K562 (cell line): ENCODE results near the gene POLRMT. TPM values are rescaled to one million over a fixed set of nuclear protein-coding genes. Genes with fewer than 3 reads are reported as not detected.
A peak's percentile ranks its signal among the peaks of the same experiment; 100 is the strongest.

Experiments used
- ARID1B ChIP-seq: fragments of 450-650 bp; IDR thresholded peaks from 2 replicates; pipeline ENCODE4 v1.6.1; 2016; ENCODE audit warnings: antibody characterized with exemption, mild to moderate bottlenecking, inconsistent platforms
- BRD4 ChIP-seq: fragments of 200-600 bp; sonication (generic); IDR thresholded peaks from 2 replicates; pipeline ENCODE4 v1.6.1; 2017; ENCODE audit warnings: inconsistent platforms
- E2F3 ChIP-seq: fragments of 250-450 bp; sonication (Bioruptor Pico); IDR thresholded peaks from 2 replicates; pipeline ENCODE4 v1.4.0; 2020; ENCODE audit warnings: mild to moderate bottlenecking
- HMG20A ChIP-seq: fragments of 450-650 bp; formaldehyde crosslinking; conservative IDR thresholded peaks from 2 replicates; pipeline ENCODE4 v1.4.0; 2020; ENCODE audit warnings: mild to moderate bottlenecking, mixed read lengths
- MAFF ChIP-seq: IDR thresholded peaks from 2 replicates; pipeline ENCODE4 v1.6.1; 2012; ENCODE audit warnings: low read length, improper control_type of control experiment
- MED1 ChIP-seq: sonication (generic); formaldehyde crosslinking; IDR thresholded peaks from 2 replicates; pipeline ENCODE4 v1.8.1; 2023; ENCODE audit warnings: missing genetic modification reagents, borderline replicate concordance
- MYBL2 ChIP-seq, 2 experiments: fragments of 450-650 bp in 1 of 2; sonication (generic) in 1 of 2; formaldehyde crosslinking in 1 of 2; IDR thresholded peaks; 2 replicates each; pipeline versions ENCODE4 v1.6.1 to v1.8.1; 2017 to 2022; ENCODE audit warnings: borderline replicate concordance in 1 of 2, inconsistent platforms in 1 of 2, low read depth in 1 of 2, mild to moderate bottlenecking in 1 of 2, missing genetic modification reagents in 1 of 2, moderate library complexity in 1 of 2
- PURB ChIP-seq: sonication (generic); formaldehyde crosslinking; IDR thresholded peaks from 2 replicates; pipeline ENCODE4 v1.9.0; 2021; ENCODE audit warnings: low read depth, mild to moderate bottlenecking, missing genetic modification reagents
- SAFB ChIP-seq: fragments of 200-400 bp; formaldehyde crosslinking; IDR thresholded peaks from 2 replicates; pipeline ENCODE4 v1.6.1; 2017; ENCODE audit warnings: low read depth, low read length, borderline replicate concordance
- SP1 ChIP-seq: sonication (generic); formaldehyde crosslinking; IDR thresholded peaks from 2 replicates; pipeline ENCODE4 v1.8.1; 2022; ENCODE audit warnings: mild to moderate bottlenecking, missing genetic modification reagents
- STAT5B ChIP-seq: fragments of 250-450 bp; sonication (Bioruptor Pico); IDR thresholded peaks from 2 replicates; pipeline ENCODE4 v1.8.0; 2021; ENCODE audit warnings: mild to moderate bottlenecking, inconsistent platforms
- ZFPM2 ChIP-seq: fragments of 250-450 bp; sonication (Bioruptor Pico); IDR thresholded peaks from 2 replicates; pipeline ENCODE4 v1.5.1; 2022; ENCODE audit warnings: mild to moderate bottlenecking
- ZNF24 ChIP-seq: fragments of 450-650 bp; IDR thresholded peaks from 2 replicates; pipeline ENCODE4 v1.6.1; 2016
- ZNF316 ChIP-seq: fragments of 450-650 bp; IDR thresholded peaks from 2 replicates; pipeline ENCODE4 v1.6.1; 2016
- ZNF408 ChIP-seq: fragments of 250-450 bp; sonication (Bioruptor Pico); IDR thresholded peaks from 2 replicates; pipeline ENCODE4 v1.4.0; 2020; ENCODE audit warnings: low read depth, mild to moderate bottlenecking, moderate library complexity
- ZNF511 ChIP-seq: sonication (generic); formaldehyde crosslinking; IDR thresholded peaks from 2 replicates; pipeline ENCODE4 v1.8.0; 2022; ENCODE audit warnings: mild to moderate bottlenecking, missing genetic modification reagents
- polyA plus RNA-seq, 8 experiments: library from polyadenylated mRNA; depleted of rRNA in 4 of 8; stranded (reverse) in 5 of 8; unstranded in 3 of 8; fragments of >200 nt; fragmentation: Nextera tagmentation in 2 of 8; fragmentation: Illumina TruSeq in 1 of 8; extraction: Ambion mirVana in 2 of 8; extraction: Trizol in 1 of 8; gene quantifications; 2 replicates each; pipeline versions ENCODE4 v1.2.1 to v1.2.3, GENCODE V29; 2011 to 2014; ENCODE audit warnings: inconsistent platforms in 1 of 8, missing spikeins in 1 of 8
- total RNA-seq, 7 experiments: library from RNA; depleted of rRNA in 6 of 7; stranded (reverse); fragments of >200 nt in 6 of 7; fragmentation: Illumina TruSeq in 2 of 7; extraction: Trizol in 2 of 7; gene quantifications; 2 replicates each; pipeline versions ENCODE4 v1.2.1 to v1.2.3, GENCODE V29; 2011 to 2021; ENCODE audit warnings: low replicate concordance in 1 of 7
- TF ChIP-seq, protein P1 (sequence below): fragments of 450-650 bp; IDR thresholded peaks from 2 replicates; pipeline ENCODE4 v1.6.1; 2016; ENCODE audit warnings: low read depth
- TF ChIP-seq, protein P2 (sequence below): fragments of 450-650 bp; IDR thresholded peaks from 2 replicates; pipeline ENCODE4 v1.6.1; 2016; ENCODE audit warnings: missing biosample characterization, missing genetic modification characterization

The POLRMT gene
- total and polyA plus RNA-seq, 9 of the 15 experiments (the other 6 are each of a cell fraction or from before 2014, with no cell fraction given): 30.3 to 144 (median 68.0) TPM

- 0 out of 2 replicates have a peak, but pooled peaks have one; percentile 79 for TF ChIP-seq MED1 (CRISPR knock-in tag)
- TF ChIP-seq PURB (CRISPR knock-in tag): no peak
- no peak for TF ChIP-seq ZNF511 (CRISPR knock-in tag)
- peak; percentile 60; the same call in 1 of the 2 replicates for TF ChIP-seq E2F3
- no peak for TF ChIP-seq MAFF
- TF ChIP-seq SP1: peak; percentile 75
- TF ChIP-seq ZFPM2 (CRISPR knock-in tag): no peak
- TF ChIP-seq HMG20A (CRISPR knock-in tag): no peak
- no peak for TF ChIP-seq ZNF316
- TF ChIP-seq BRD4: no peak
- TF ChIP-seq STAT5B (CRISPR knock-in tag): no peak
- peak; percentile 52; the same call in 1 of the 2 replicates for TF ChIP-seq ZNF24
- TF ChIP-seq, protein P1, sequence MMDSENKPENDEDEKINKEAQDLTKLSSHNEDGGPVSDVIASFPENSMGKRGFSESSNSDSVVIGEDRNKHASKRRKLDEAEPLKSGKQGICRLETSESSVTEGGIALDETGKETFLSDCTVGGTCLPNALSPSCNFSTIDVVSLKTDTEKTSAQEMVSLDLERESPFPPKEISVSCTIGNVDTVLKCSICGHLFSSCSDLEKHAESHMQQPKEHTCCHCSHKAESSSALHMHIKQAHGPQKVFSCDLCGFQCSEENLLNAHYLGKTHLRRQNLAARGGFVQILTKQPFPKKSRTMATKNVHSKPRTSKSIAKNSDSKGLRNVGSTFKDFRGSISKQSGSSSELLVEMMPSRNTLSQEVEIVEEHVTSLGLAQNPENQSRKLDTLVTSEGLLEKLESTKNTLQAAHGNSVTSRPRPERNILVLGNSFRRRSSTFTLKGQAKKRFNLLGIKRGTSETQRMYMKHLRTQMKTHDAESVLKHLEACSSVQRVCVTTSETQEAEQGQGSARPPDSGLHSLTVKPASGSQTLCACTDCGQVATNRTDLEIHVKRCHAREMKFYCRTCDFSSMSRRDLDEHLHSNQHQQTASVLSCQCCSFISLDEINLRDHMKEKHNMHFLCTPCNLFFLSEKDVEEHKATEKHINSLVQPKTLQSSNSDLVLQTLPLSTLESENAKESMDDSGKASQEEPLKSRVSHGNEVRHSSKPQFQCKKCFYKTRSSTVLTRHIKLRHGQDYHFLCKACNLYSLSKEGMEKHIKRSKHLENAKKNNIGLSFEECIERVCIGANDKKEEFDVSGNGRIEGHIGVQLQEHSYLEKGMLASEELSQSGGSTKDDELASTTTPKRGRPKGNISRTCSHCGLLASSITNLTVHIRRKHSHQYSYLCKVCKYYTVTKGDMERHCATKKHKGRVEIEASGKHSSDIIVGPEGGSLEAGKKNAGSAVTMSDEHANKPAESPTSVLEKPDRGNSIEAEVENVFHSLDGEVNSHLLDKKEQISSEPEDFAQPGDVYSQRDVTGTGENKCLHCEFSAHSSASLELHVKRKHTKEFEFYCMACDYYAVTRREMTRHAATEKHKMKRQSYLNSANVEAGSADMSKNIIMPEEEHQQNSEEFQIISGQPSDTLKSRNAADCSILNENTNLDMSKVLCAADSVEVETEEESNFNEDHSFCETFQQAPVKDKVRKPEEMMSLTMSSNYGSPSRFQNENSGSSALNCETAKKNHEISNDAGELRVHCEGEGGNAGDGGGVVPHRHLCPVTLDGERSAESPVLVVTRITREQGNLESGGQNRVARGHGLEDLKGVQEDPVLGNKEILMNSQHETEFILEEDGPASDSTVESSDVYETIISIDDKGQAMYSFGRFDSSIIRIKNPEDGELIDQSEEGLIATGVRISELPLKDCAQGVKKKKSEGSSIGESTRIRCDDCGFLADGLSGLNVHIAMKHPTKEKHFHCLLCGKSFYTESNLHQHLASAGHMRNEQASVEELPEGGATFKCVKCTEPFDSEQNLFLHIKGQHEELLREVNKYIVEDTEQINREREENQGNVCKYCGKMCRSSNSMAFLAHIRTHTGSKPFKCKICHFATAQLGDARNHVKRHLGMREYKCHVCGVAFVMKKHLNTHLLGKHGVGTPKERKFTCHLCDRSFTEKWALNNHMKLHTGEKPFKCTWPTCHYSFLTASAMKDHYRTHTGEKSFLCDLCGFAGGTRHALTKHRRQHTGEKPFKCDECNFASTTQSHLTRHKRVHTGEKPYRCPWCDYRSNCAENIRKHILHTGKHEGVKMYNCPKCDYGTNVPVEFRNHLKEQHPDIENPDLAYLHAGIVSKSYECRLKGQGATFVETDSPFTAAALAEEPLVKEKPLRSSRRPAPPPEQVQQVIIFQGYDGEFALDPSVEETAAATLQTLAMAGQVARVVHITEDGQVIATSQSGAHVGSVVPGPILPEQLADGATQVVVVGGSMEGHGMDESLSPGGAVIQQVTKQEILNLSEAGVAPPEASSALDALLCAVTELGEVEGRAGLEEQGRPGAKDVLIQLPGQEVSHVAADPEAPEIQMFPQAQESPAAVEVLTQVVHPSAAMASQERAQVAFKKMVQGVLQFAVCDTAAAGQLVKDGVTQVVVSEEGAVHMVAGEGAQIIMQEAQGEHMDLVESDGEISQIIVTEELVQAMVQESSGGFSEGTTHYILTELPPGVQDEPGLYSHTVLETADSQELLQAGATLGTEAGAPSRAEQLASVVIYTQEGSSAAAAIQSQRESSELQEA: peak; percentile 82
- TF ChIP-seq SAFB: no peak
- no peak for TF ChIP-seq ARID1B
- no peak for TF ChIP-seq MYBL2 (IDR thresholded peaks at IDR 0.05; ENCODE audit: low read depth)
- no peak for TF ChIP-seq MYBL2 (CRISPR knock-in tag; IDR thresholded peaks at IDR 0.05; ENCODE audit: borderline replicate concordance)
- TF ChIP-seq, protein P2, sequence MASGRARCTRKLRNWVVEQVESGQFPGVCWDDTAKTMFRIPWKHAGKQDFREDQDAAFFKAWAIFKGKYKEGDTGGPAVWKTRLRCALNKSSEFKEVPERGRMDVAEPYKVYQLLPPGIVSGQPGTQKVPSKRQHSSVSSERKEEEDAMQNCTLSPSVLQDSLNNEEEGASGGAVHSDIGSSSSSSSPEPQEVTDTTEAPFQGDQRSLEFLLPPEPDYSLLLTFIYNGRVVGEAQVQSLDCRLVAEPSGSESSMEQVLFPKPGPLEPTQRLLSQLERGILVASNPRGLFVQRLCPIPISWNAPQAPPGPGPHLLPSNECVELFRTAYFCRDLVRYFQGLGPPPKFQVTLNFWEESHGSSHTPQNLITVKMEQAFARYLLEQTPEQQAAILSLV (tag): no peak
- TF ChIP-seq ZNF408 (CRISPR knock-in tag): no peak
Observed at GRCh38 chr19:662962-663681, 29.8 kb upstream of the POLRMT start, which contains the start of gene RNF126 (continued).
